Caco-2 (cell line): ENCODE measurements around the gene CDC123. TPM values are rescaled to one million over a fixed set of nuclear protein-coding genes. Genes with fewer than 3 reads are reported as not detected.
"Not testable (repeated sequence)": the region's sequence is repeated elsewhere in the genome, so short reads cannot be mapped to it uniquely, and the experiment has no call there.

Source experiments
- BruUV-seq: library from RNA; stranded (reverse); fragments of 400-500 nt; replicated peaks from 2 replicates; lab custom pipeline; 2021; lab: Mats Ljungman, UMichigan
- CTCF ChIA-PET: fragments of 300-600 bp; sonication (Branson Sonifier 250); formaldehyde crosslinking; loops from one replicate; lab custom pipeline; 2022; ENCODE audit warnings: antibody characterized with exemption; lab: Charles Lee
- POLR2A ChIA-PET: fragments of 300-600 bp; sonication (Branson Sonifier 250); formaldehyde crosslinking; loops from one replicate; lab custom pipeline; 2022; ENCODE audit warnings: antibody characterized with exemption; lab: Charles Lee
- DNase-seq, 2 experiments: peaks; one replicate each; pipeline versions ENCODE4 v3.0.0 to v3.0.0-alpha.2; 2020 to 2022
- H3K27me3 ChIP-seq: replicated peaks from 2 replicates; pipeline ENCODE4 v1.6.0; 2011; ENCODE audit warnings: low read length; ENCODE audit not compliant: control insufficient read depth, insufficient read depth
- H3K36me3 ChIP-seq: 2 replicates; pipeline ENCODE4 v1.5.1; 2011; ENCODE audit warnings: low read length; ENCODE audit not compliant: control insufficient read depth, insufficient read depth
- H3K4me1 ChIP-seq: fragments of 250-450 bp; sonication (Bioruptor Pico); 2 replicates; pipeline ENCODE4 v1.5.1; 2020; ENCODE audit warnings: mild to moderate bottlenecking
- H3K4me3 ChIP-seq: 2 replicates; pipeline ENCODE4 v1.5.1; 2011; ENCODE audit warnings: low read depth, mild to moderate bottlenecking, control low read depth, low read length
- H3K9me3 ChIP-seq: fragments of 250-450 bp; sonication (Bioruptor Pico); 2 replicates; pipeline ENCODE4 v1.5.1; 2020; ENCODE audit warnings: mild to moderate bottlenecking, moderate library complexity
- H3K27ac Mint-ChIP-seq: one replicate; pipeline ENCODE4 v1.8.0; 2022; ENCODE audit warnings: mixed read lengths; ENCODE audit not compliant: unreplicated experiment
- H3K27me3 Mint-ChIP-seq: one replicate; pipeline ENCODE4 v1.8.0; 2022; ENCODE audit warnings: mixed read lengths; ENCODE audit not compliant: insufficient read depth, unreplicated experiment
- H3K36me3 Mint-ChIP-seq: one replicate; pipeline ENCODE4 v1.8.0; 2022; ENCODE audit warnings: mild to moderate bottlenecking, mixed read lengths; ENCODE audit not compliant: insufficient read depth, unreplicated experiment
- H3K4me1 Mint-ChIP-seq: one replicate; pipeline ENCODE4 v1.8.0; 2022; ENCODE audit warnings: low read depth, mixed read lengths; ENCODE audit not compliant: unreplicated experiment
- H3K4me3 Mint-ChIP-seq: one replicate; pipeline ENCODE4 v1.8.0; 2022; ENCODE audit warnings: mild to moderate bottlenecking, moderate library complexity, mixed read lengths; ENCODE audit not compliant: unreplicated experiment
- H3K9me3 Mint-ChIP-seq: one replicate; pipeline ENCODE4 v1.8.0; 2022; ENCODE audit warnings: mixed read lengths; ENCODE audit not compliant: unreplicated experiment
- CTCF ChIP-seq, 2 experiments: fragments of 200-600 bp in 1 of 2; IDR thresholded peaks; 1 replicate in 1 of 2; 2 replicates in 1 of 2; pipeline versions ENCODE4 v1.5.1 to v1.8.0; 2011 to 2022; ENCODE audit warnings: antibody characterized with exemption in 1 of 2, control low read depth in 1 of 2, inconsistent platforms in 1 of 2, low read depth in 1 of 2, low read length in 1 of 2, mild to moderate bottlenecking in 1 of 2, moderate library complexity in 1 of 2; ENCODE audit not compliant: insufficient read depth in 1 of 2, severe bottlenecking in 1 of 2, unreplicated experiment in 1 of 2
- intact Hi-C: fragments of 100-400 bp; cut with micrococcal nuclease; formaldehyde crosslinking; loops from one replicate; pipeline ENCODE4 v1.10.0; 2022; ENCODE audit not compliant: unreplicated experiment
- total RNA-seq: library from RNA; stranded (reverse); gene quantifications from 2 replicates; pipeline ENCODE4 v1.2.3, GENCODE V29; 2022

Gene CDC123
- total RNA-seq, 1 experiment from 2014 or later, result 190 TPM

GRCh38 chr10:12225444-12225843 lies 29.5 kb downstream of the CDC123 start:
- no peaks in the 10 kb centered on the region for H3K9me3 ChIP-seq
- Mint-ChIP-seq H3K36me3 (peaks cover 93% of the 10 kb centered on the region), H3K9me3 (no peaks in the 10 kb centered on the region), H3K27me3 (no peaks in the 10 kb centered on the region), H3K4me1 (no peaks in the 10 kb centered on the region), H3K4me3 (no peak overlapping the region), H3K27ac (no peak overlapping the region)
- ChIA-PET CTCF (no interaction called here), POLR2A (no interaction called here)
- intact Hi-C loops, result no loop called here
- peaks cover 5% of the 10 kb centered on the region for H3K36me3 ChIP-seq
- no TSS peak for BruUV-seq
- TF ChIP-seq CTCF (IDR thresholded peaks at IDR 0.05; ENCODE audit: insufficient read depth in 1 of 2, low read depth in 1 of 2, low read length in 1 of 2, severe bottlenecking in 1 of 2, unreplicated experiment in 1 of 2), result no peak
- H3K4me3 ChIP-seq, result no peak overlapping the region
- no peak for DNase-seq
- no peaks in the 10 kb centered on the region for H3K27me3 ChIP-seq
- H3K4me1 ChIP-seq, result no peaks in the 10 kb centered on the region

GRCh38 chr10:12226438-12226837 lies 30.4 kb downstream of the CDC123 start:
- H3K27me3 Mint-ChIP-seq, H3K36me3 ChIP-seq, DNase-seq, BruUV-seq, H3K4me1 Mint-ChIP-seq, CTCF ChIA-PET, H3K4me3 ChIP-seq, intact Hi-C loops, POLR2A ChIA-PET, H3K27me3 ChIP-seq, H3K27ac Mint-ChIP-seq, H3K4me3 Mint-ChIP-seq, H3K4me1 ChIP-seq, H3K9me3 Mint-ChIP-seq, H3K9me3 ChIP-seq: not testable (repeated sequence)
- peaks cover 92% of the 10 kb centered on the region for H3K36me3 Mint-ChIP-seq

GRCh38 chr10:12228851-12229250 lies 32.9 kb downstream of the CDC123 start:
- no TSS peak for BruUV-seq
- no peak overlapping the region for H3K4me3 Mint-ChIP-seq
- DNase-seq, result no peak
- H3K4me3 ChIP-seq, result no peak overlapping the region
- no peaks in the 10 kb centered on the region for H3K4me1 ChIP-seq
- ChIA-PET CTCF (interaction anchor here (0.8 kb wide), 1 partner anchor 15 kb away, joined by 3 read pairs; no protein-coding TSS in a partner anchor), POLR2A (no interaction called here)
- H3K9me3 ChIP-seq, result no peaks in the 10 kb centered on the region
- no peaks in the 10 kb centered on the region for H3K27me3 ChIP-seq
- H3K36me3 ChIP-seq, result peaks cover 2% of the 10 kb centered on the region; the same call in 1 of the 2 replicates
- peaks cover 84% of the 10 kb centered on the region for H3K36me3 Mint-ChIP-seq
- no peak overlapping the region for H3K27ac Mint-ChIP-seq
- H3K4me1 Mint-ChIP-seq, result no peaks in the 10 kb centered on the region
- TF ChIP-seq CTCF (IDR thresholded peaks at IDR 0.05; ENCODE audit: insufficient read depth in 1 of 2, low read depth in 1 of 2, low read length in 1 of 2, severe bottlenecking in 1 of 2, unreplicated experiment in 1 of 2), result no peak
- H3K27me3 Mint-ChIP-seq, result no peaks in the 10 kb centered on the region
- intact Hi-C loops, result no loop called here
- no peaks in the 10 kb centered on the region for H3K9me3 Mint-ChIP-seq

- H3K4me3 Mint-ChIP-seq, intact Hi-C loops, H3K27me3 Mint-ChIP-seq, BruUV-seq, H3K9me3 ChIP-seq, H3K27ac Mint-ChIP-seq, H3K9me3 Mint-ChIP-seq, POLR2A ChIA-PET, CTCF ChIA-PET, DNase-seq, H3K4me3 ChIP-seq, H3K36me3 ChIP-seq, H3K27me3 ChIP-seq: not testable (repeated sequence)
- Mint-ChIP-seq H3K4me1 (peaks cover 14% of the 10 kb centered on the region), H3K36me3 (peaks cover 83% of the 10 kb centered on the region)
- peaks cover 20% of the 10 kb centered on the region for H3K4me1 ChIP-seq
These were observed 38.7 kb downstream of the CDC123 start for GRCh38 chr10:12234687-12235086.
